Measurements from ENCODE around the gene RAD54L. TPM values are rescaled to one million over a fixed set of nuclear protein-coding genes. Genes with fewer than 3 reads are reported as not detected.
"Not testable (repeated sequence)": the region's sequence is repeated elsewhere in the genome, so short reads cannot be mapped to it uniquely, and the experiment has no call there.

Gene RAD54L
- total RNA-seq, 5 donors from 2014 or later (not counting 1 experiment from before 2014, with no cell fraction given) = 1.1 to 2.8 (median 1.8) TPM

DNA sequence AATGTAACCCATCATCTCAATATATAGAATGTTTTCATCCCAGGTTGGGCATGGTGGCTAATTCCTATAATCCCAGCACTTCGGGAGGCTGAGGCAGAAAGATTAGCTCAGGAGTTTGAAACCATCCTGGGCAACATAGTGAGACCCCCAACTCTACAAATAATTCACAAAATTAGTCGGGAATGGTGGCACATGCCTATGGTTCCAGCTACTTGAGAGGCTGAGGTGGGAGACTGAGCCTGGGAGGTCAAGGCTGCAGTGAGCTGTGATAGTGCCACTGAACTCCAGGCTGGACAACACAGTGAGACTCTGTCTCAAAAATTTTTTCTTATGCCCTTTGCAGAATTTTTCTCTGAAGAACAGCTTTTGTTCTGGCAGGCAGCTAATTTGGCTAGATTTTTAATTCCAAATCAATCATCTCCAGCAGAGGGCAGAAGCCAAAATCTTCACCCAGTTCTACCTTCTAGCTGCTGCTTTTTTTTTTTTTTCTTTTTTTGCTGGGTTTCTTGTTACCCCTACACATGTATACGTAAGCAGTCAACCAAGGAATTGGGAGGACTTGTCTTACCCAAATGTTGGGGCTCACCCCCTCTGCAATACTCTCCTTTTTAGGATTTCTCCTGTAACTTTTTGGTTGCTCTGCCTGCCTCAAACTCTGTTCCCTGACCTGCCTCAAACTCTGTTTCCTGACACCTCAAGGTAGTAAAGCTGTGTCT is 2.7 kb upstream of the RAD54L start:
- H3K27ac Mint-ChIP-seq = no peak overlapping the region
- H3K36me3 Mint-ChIP-seq = no peaks in the 10 kb centered on the region
- no peak overlapping the region for H3K27ac ChIP-seq (ENCODE audit: low read length)
- ChIA-PET POLR2A (interaction anchor here in 1 of 2 donors (0.6 kb wide), 1 partner anchor 46 kb away, joined by 8 read pairs; no protein-coding TSS in a partner anchor), CTCF (interaction anchor here (0.5 to 1.5 kb wide), 10 partner anchors 10 to 1903 kb away, joined by 3 to 18 read pairs (median 4); partner anchors contain the start of gene LRRC41 (in 1 of the 2))
- no peaks in the 10 kb centered on the region for H3K9me3 ChIP-seq
- H3K36me3 ChIP-seq (ENCODE audit: control insufficient read depth in 2 of 2, extremely low read depth in 1 of 2, insufficient read depth in 1 of 2, low read length in 1 of 2) = no peaks in the 10 kb centered on the region
- H3K27me3 ChIP-seq (replicated peaks in 1 of 2; ENCODE audit: control insufficient read depth in 2 of 2, extremely low read depth in 1 of 2, insufficient read depth in 2 of 2, low read length in 1 of 2) = no peaks in the 10 kb centered on the region
- no peaks in the 10 kb centered on the region for H3K27me3 Mint-ChIP-seq
- no peak overlapping the region for H3K4me3 ChIP-seq (ENCODE audit: control insufficient read depth in 1 of 2, extremely low read depth in 1 of 2, low read length in 1 of 2)
- H3K4me1 Mint-ChIP-seq = peaks cover 12 to 18% (median 17%) of the 10 kb centered on the region in 3 donors
- peaks cover 5 to 20% of the 10 kb centered on the region in 2 experiments for H3K4me1 ChIP-seq (ENCODE audit: control insufficient read depth in 1 of 2, extremely low read depth in 1 of 2, insufficient read depth in 2 of 2, low read length in 2 of 2)
- ATAC-seq (replicated peaks in 1 of 4) (no peak), DNase-seq (peak in 6 of 35 experiments; percentile 2 to 52 (median 14))
- WGBS (ENCODE audit: insufficient coverage) = 100% methylated on average over 1 of the region's 3 CpGs
- H3K4me3 Mint-ChIP-seq = no peak overlapping the region
- no peaks in the 10 kb centered on the region for H3K9me3 Mint-ChIP-seq

DNA sequence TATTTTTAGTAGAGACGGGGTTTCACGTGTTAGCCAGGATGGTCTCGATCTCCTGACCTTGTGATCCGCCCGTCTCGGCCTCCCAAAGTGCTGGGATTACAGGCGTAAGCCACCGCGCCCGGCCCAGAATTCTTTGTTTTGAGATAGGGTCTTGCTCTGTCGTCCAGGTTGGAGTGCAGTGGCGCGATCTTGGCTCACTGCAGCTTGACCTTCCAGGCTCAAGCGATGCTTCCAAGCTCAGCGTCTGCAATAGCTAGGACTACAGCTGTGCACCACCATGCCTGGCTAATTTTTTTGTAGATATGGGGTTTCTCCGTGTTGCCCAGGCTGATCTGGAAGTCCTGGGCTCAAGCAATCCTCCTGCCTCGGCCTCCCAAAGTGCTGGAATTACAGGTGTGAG is 1.4 kb upstream of the RAD54L start:
- H3K9me3 Mint-ChIP-seq; H3K9me3 ChIP-seq; H3K36me3 Mint-ChIP-seq; H3K27ac ChIP-seq (ENCODE audit: low read length); ATAC-seq (replicated peaks in 1 of 4); H3K27ac Mint-ChIP-seq; H3K36me3 ChIP-seq (ENCODE audit: control insufficient read depth in 2 of 2, extremely low read depth in 1 of 2, insufficient read depth in 1 of 2, low read length in 1 of 2); H3K4me3 ChIP-seq (ENCODE audit: control insufficient read depth in 1 of 2, extremely low read depth in 1 of 2, low read length in 1 of 2); H3K27me3 ChIP-seq (replicated peaks in 1 of 2; ENCODE audit: control insufficient read depth in 2 of 2, extremely low read depth in 1 of 2, insufficient read depth in 2 of 2, low read length in 1 of 2); DNase-seq; H3K27me3 Mint-ChIP-seq: not testable (repeated sequence)
- CTCF ChIA-PET = interaction anchor here in 1 of 2 donors (0.9 to 2.0 kb wide), 4 partner anchors 22 to 104 kb away, joined by 3 to 14 read pairs (median 8); no protein-coding TSS in a partner anchor
- WGBS (ENCODE audit: insufficient coverage) = 98% methylated on average over 9 of the region's 17 CpGs
- H3K4me1 ChIP-seq (ENCODE audit: control insufficient read depth in 1 of 2, extremely low read depth in 1 of 2, insufficient read depth in 2 of 2, low read length in 2 of 2) = peaks cover 5 to 20% of the 10 kb centered on the region in 2 experiments
- H3K4me3 Mint-ChIP-seq = peak overlapping the region in 1 of 3 donors; percentile 90
- H3K4me1 Mint-ChIP-seq = peaks cover 12 to 18% (median 17%) of the 10 kb centered on the region in 3 donors
- POLR2A ChIA-PET = interaction anchor here in 1 of 2 donors (0.6 to 1.6 kb wide), 3 partner anchors 11 to 101 kb away, joined by 4 to 18 read pairs (median 6); partner anchors contain the start of genes LRRC41 and UQCRH

DNA sequence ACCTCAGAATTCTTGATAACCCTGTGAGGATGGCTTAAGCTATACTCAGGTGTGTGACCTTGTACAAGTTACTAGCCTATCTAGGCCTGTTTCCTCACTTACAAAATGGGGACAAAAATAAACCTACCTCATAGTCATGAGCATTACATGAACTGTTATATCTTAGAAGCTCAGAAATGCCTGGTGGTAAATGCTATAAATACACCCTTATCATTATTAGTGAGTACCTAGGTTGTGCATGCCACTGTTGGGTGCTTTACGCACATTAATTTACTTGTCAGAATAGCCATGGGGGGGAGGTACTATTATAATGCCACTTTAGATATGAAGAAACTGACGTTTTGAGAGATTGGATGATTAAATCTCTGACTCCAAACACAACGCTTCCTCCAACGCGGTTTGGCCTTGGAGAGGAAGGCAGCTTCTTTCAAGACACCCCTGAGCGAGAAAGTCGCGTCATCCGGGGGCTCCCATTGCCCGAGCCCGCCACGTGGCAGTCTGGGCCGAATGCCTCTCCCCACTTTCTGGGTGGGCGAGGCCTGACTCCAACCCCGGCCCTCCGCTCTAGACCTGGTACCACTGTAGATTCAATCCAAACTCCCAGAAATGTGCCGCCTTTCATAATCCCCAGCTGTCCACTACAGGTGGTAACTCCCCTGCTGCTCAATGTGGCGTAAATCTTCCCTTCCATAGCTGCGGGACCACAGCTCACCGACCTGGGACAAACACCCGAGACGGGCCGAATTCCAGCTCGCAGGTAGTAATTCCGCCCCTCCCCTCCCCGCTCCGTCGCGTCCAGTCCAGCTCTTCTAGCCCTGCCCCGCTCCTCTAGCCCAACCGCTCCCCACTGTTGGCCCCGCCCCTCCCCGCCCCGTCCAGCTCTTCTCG is 771 bp upstream of the RAD54L start:
- H3K27me3 Mint-ChIP-seq = no peaks in the 10 kb centered on the region
- WGBS (ENCODE audit: insufficient coverage) = 1% methylated on average over 23 of the region's 35 CpGs
- Histone ChIP-seq H3K27ac (ENCODE audit: low read length) (peak overlapping the region; percentile 16), H3K27me3 (replicated peaks in 1 of 2; ENCODE audit: control insufficient read depth in 2 of 2, extremely low read depth in 1 of 2, insufficient read depth in 2 of 2, low read length in 1 of 2) (no peaks in the 10 kb centered on the region), H3K4me1 (ENCODE audit: control insufficient read depth in 1 of 2, extremely low read depth in 1 of 2, insufficient read depth in 2 of 2, low read length in 2 of 2) (peaks cover 5 to 20% of the 10 kb centered on the region in 2 experiments), H3K4me3 (ENCODE audit: control insufficient read depth in 1 of 2, extremely low read depth in 1 of 2, low read length in 1 of 2) (peak overlapping the region; percentile 69 to 71), H3K9me3 (no peaks in the 10 kb centered on the region), H3K36me3 (ENCODE audit: control insufficient read depth in 2 of 2, extremely low read depth in 1 of 2, insufficient read depth in 1 of 2, low read length in 1 of 2) (no peaks in the 10 kb centered on the region)
- H3K27ac Mint-ChIP-seq = peak overlapping the region; percentile 45 to 49
- peak; percentile 13 to 71 (median 26) for ATAC-seq (replicated peaks in 1 of 4)
- H3K4me3 Mint-ChIP-seq = peak overlapping the region; percentile 85 to 90 (median 88)
- POLR2A ChIA-PET = interaction anchor here (0.5 to 1.6 kb wide), 11 partner anchors 13 to 1893 kb away, joined by 3 to 18 read pairs (median 4); partner anchors contain the start of genes LRRC41 (in 1 of the 2), TOE1 (in 1 of the 2) and UQCRH (in 1 of the 2)
- no peaks in the 10 kb centered on the region for H3K9me3 Mint-ChIP-seq
- DNase-seq = peak in 27 of 35 experiments; percentile 3 to 55 (median 27)
- H3K36me3 Mint-ChIP-seq = no peaks in the 10 kb centered on the region
- CTCF ChIA-PET = interaction anchor here (0.6 to 2.0 kb wide), 15 partner anchors 23 to 1617 kb away, joined by 3 to 14 read pairs (median 3); partner anchors contain the start of genes LRRC41 (in 1 of the 2), NSUN4 (in 1 of the 2) and UQCRH (in 1 of the 2)
- peaks cover 12 to 18% (median 17%) of the 10 kb centered on the region in 3 donors for H3K4me1 Mint-ChIP-seq

DNA sequence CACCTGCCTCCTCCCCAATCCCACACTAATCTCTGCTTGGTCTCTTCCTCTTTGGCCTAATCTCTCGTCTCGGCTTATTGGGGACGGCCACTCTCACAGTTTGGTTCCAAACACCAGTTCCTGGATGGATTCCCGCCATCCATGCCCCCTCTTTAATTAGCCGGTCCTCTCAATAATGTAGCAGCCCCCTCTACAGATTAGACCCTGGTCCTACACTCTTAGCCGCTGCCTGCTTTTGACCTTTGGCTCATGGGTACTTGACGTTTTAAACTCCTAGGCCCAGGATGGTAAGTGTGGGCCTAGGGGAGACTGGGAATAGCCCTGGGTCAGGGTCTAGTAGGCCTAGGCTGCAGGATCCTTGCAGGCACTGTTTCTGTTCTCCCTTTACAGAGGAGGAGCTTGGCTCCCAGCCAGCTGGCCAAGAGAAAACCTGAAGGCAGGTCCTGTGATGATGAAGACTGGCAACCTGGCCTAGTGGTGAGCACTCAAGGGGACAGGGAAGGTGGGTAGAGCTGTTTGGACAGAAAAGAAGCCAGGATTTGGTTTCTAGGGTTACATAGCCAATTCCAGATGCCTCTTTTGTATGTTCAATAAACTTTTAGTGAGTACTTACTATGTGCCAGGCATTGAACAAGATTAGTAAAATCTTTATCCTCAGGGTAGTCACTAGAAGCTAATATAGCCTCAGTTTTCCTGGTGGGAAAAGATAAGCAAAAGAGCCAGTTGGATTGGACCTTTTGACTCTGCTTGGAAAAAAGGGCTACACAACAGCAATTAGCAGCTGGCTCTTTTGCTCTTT is 758 bp downstream of the RAD54L start:
- peak in 16 of 35 experiments; percentile 3 to 29 (median 12) for DNase-seq
- Mint-ChIP-seq H3K27ac (peak overlapping the region in 1 of 2 donors; percentile 52), H3K4me3 (peak overlapping the region; percentile 81 to 90 (median 88)), H3K36me3 (no peaks in the 10 kb centered on the region), H3K27me3 (no peaks in the 10 kb centered on the region), H3K9me3 (no peaks in the 10 kb centered on the region), H3K4me1 (peaks cover 12 to 18% (median 17%) of the 10 kb centered on the region in 3 donors)
- 8% methylated on average over 6 of the region's 7 CpGs for WGBS (ENCODE audit: insufficient coverage)
- Histone ChIP-seq H3K4me3 (ENCODE audit: control insufficient read depth in 1 of 2, extremely low read depth in 1 of 2, low read length in 1 of 2) (peak overlapping the region in 1 of 2 donors; percentile 64), H3K36me3 (ENCODE audit: control insufficient read depth in 2 of 2, extremely low read depth in 1 of 2, insufficient read depth in 1 of 2, low read length in 1 of 2) (no peaks in the 10 kb centered on the region), H3K27me3 (replicated peaks in 1 of 2; ENCODE audit: control insufficient read depth in 2 of 2, extremely low read depth in 1 of 2, insufficient read depth in 2 of 2, low read length in 1 of 2) (no peaks in the 10 kb centered on the region), H3K27ac (ENCODE audit: low read length) (peak overlapping the region; percentile 6), H3K9me3 (no peaks in the 10 kb centered on the region), H3K4me1 (ENCODE audit: control insufficient read depth in 1 of 2, extremely low read depth in 1 of 2, insufficient read depth in 2 of 2, low read length in 2 of 2) (peaks cover 5 to 20% of the 10 kb centered on the region in 2 experiments)
- ChIA-PET CTCF (interaction anchor here in 1 of 2 donors (0.6 kb wide), 1 partner anchor 18 kb away, joined by 5 read pairs; no protein-coding TSS in a partner anchor), POLR2A (no interaction called here)
- no peak for ATAC-seq (replicated peaks in 1 of 4)

DNA sequence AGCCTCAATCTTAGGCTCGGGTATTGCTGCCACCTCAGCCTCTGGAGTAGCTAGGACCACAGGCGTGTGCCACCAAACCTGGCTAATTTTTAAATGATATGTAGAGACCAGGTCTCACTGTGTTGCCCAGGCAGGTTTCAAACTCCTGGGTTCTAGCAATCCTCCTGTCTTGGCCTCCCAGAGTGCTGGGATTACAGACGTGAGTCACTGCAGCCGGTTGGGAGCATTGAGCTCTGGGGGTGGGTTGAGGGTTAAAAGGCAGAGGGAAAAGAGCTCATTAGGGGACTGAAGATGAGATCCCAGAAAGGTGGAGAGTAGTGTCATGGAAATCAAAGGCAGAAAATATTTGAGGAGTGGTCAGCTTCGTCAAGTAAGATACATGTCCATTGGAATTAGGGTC is 7.1 kb downstream of the RAD54L start:
- POLR2A ChIA-PET = no interaction called here

More for the DNA sequence above, 7.1 kb downstream of the RAD54L start:
- CTCF ChIA-PET = interaction anchor here in 1 of 2 donors (0.6 kb wide), 2 partner anchors 49 to 434 kb away, joined by 3 to 4 read pairs; no protein-coding TSS in a partner anchor
- Mint-ChIP-seq H3K27me3 (no peaks in the 10 kb centered on the region), H3K9me3 (no peaks in the 10 kb centered on the region), H3K4me3 (no peak overlapping the region), H3K4me1 (no peaks in the 10 kb centered on the region), H3K27ac (no peak overlapping the region), H3K36me3 (no peaks in the 10 kb centered on the region)
- H3K27ac ChIP-seq (ENCODE audit: low read length) = no peak overlapping the region
- no peaks in the 10 kb centered on the region for H3K36me3 ChIP-seq (ENCODE audit: control insufficient read depth in 2 of 2, extremely low read depth in 1 of 2, insufficient read depth in 1 of 2, low read length in 1 of 2)
- ATAC-seq (replicated peaks in 1 of 4) (no peak), DNase-seq (no peak)
- no peaks in the 10 kb centered on the region for H3K27me3 ChIP-seq (replicated peaks in 1 of 2; ENCODE audit: control insufficient read depth in 2 of 2, extremely low read depth in 1 of 2, insufficient read depth in 2 of 2, low read length in 1 of 2)
- H3K4me3 ChIP-seq (ENCODE audit: control insufficient read depth in 1 of 2, extremely low read depth in 1 of 2, low read length in 1 of 2) = no peak overlapping the region
- H3K4me1 ChIP-seq (ENCODE audit: control insufficient read depth in 1 of 2, extremely low read depth in 1 of 2, insufficient read depth in 2 of 2, low read length in 2 of 2) = no peaks in the 10 kb centered on the region
- 94% methylated on average over 5 of the region's 5 CpGs for WGBS (ENCODE audit: insufficient coverage)
- no peaks in the 10 kb centered on the region for H3K9me3 ChIP-seq
